ENCODE measurements around the gene CFAP57.
A peak's percentile ranks its signal among the peaks of the same experiment; 100 is the strongest.

CFAP57 gene

DNA sequence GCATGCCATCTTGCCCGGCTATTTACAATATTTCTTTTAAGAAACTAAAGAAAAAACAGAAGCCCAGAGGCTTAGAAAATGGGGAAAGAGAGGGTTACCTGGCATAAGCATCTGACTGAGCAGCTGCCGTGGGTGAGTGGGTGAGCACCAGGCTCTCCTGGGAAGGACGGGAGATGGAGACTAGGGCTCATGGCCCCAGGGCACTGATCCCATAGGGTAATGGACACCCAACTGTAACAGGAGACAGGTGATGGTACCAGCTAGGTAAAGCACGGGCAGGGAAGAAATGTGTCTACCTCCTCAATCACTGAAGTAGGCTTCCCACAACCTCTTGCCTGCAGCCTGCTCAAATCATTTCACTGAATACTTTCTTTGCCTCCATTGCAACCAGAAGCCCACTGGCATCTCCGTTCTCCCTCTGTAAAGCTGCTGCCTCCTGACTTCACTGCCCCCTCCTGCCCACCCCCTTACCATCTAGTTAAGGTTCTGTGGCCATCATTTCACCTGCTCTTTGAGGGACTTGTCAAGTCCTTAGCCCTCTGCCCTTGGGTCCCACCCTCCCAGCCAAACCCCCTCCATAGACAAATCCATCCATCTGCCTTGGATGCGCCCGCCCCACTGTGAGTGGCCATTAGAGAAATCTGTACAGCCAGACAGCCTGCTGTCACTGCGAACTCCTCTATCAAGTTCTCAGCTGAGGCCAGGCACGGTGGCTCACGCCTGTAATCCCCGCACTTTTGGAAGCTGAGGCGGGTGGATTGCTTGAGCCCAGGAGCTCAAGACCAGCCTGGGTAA is 103.9 kb downstream of the CFAP57 start:
- DNase-seq: no peak

DNA sequence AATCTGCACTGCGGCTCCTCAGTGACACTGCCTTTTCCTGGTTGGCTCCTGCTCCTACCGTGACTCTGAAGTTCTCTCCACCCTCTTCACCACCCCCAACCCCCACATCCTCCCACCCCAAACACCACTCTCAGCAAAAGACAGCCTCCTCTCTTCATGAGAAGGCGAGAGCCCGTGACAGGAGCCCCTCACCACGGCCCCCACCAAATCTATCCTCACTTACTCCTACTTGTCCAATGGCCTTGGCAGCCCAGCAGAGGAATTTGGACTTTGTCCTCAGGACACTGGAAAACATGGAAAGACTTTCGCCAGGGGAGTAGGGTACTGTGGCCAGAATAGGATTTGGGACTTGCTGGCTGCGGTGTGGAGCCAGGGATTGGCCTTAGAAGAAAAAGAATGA is 104.5 kb downstream of the CFAP57 start:
- DNase-seq: no peak

DNA sequence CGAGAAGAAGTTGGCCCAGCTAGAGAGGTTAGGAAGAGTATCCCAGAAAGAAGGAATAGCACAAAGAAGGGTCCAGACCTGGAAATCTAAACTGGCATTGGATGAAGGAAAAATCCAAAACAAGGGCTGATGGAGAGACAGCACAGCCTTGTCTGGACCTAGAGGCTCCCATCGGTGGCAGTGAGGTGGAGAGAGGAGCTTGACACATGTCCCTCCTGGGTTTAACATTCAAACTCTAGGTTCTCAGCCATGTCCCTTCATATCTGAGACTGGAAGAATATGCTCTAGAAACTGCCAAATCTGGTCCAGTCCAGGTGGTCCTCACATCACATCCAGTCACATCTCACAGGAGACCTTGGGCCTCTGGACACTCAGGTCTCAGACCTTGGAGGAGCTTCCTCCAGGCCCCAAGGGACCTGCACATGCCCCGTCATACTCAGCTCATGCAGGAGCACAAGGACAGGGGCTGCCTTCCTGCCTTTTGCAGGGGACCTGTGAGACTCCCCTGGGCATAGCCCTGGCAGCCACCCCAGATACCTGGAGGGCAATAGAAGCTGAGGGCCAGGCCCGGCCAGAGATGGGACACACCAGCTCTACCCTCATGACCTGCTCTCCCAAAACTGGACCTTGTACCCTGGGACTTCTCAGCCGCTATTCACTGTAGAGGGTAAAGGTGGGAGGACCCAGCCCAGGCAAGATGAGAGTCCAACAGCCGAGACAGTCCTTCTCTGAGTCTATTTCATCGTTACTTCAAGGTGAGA is 105.2 kb downstream of the CFAP57 start:
- DNase-seq: no peak

DNA sequence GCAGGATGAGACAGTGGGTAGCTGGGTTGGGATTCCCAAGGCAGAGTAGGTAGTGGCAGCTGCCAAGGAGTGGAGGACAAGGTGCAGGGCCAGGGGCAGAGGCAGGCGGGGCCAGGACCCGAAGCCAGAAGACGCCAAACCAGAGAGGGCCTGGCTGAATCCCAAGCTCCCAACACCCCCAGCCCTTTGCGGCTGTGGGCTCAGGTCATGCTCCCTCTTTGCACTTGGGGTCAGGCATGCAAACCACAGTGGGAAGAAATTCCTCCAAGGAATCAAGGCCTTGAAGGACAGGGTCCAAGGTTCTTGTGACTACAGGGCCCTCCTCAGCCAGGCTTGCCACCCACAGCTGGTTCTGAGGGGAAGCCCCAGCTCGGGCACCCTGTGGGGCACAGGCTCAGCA is 107.0 kb downstream of the CFAP57 start:
- DNase-seq: no peak

DNA sequence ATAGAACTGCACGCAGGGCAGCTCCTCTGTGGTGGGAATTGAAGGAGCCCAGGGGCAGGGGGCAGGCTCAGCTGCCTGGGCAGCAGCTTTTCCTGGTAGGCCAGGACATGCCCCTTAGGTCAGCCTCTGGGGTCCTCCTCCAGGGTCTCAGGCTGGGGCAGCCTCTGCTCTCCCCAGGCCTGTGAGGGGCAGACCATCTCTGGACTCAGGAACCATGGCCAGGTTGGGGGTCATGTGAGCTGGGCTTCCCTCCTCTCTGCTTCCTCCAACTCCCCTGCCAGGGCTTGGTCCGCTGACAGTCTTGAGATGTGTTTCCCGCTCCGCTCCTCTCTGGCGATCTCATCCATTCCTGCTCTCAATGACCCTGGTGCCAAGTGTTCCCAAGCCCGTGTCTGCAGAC is 107.5 kb downstream of the CFAP57 start:
- DNase-seq: no peak

DNA sequence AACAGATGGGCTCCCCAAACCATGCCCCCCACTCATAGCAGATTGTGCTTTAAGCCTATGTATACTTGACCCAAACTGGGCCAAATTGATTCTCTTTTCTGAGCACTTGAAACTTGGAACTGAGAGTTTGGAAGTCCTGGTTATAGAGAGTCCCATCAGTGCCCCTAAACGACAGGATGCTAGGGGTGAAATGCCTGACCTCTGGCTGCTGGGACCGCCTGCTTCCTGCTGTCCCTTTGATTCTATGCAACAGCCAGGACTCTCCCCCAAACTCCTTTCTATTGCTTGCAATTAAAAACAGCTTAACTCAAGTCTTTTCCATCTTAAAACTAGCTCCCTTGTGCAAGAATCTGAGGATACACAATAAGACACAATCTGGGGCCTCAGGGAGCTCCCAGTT is 108.6 kb downstream of the CFAP57 start:
- no peak for DNase-seq

DNA sequence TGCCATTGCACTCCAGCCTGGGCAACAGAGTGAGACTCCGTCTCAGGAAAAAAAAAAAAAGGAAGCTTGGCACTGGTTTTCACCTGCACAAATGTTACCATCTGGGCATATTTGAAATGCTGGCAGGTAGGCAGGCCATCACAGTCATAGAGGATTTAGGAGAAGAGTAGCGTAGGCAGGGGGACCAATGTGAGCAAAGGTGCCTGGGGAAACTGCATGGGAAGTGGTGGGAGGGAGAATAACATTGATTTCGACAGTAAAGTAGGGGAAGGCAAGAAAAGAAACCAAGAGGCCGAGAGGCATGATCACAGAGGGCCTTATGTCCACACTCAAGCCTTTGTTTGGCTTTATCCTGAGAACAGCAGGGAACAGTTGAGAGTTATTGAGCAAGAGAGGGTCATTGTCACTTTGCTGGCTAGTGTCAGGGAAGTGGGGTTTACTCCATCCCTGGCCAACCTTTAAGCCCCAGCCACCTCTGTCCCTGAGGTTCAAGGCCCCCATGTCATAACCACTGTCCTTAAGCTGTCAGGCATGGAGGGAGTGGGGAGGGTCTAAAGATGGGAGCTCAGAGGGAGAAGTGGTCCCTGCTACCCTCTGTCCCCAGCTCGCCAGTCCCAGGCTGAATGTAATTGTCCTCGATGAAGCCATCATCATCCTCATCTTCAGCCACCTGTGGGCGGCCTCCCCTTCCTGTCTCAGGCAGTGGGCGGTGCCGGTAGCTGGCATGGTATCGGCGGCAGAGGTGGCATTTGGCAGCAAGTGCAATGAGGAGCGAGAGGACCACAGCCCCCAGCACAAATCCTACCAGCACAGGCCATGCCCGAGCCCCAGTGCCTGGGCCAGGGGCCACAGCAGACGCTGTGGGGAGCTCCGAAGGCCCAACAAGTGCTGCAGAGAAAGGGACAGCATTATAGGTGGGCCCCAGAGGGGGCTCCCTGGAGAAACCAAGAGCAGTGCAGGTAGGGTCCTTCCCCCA is 110.4 kb downstream of the CFAP57 start:
- DNase-seq: peak in 1 of 51 donors; percentile 12

DNA sequence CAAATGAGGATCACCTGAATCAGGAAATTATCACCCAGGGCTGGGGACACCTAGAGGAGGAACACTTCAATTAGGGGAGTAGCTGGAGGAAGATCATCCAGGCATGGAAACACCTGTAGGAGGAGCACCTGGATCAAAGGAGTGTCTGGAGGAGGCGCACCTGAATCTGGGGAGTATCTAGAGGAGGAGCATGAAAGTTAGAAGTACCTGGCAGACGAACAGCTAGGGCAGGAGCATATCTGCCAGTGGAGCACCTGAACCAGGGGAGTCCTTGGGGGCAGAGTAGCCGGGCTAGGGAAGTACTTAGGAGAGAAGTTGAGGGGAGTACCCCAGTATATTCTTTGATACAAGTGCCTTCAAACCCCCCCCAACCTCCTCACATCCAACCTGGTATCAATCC is 111.9 kb downstream of the CFAP57 start:
- no peak for DNase-seq

DNA sequence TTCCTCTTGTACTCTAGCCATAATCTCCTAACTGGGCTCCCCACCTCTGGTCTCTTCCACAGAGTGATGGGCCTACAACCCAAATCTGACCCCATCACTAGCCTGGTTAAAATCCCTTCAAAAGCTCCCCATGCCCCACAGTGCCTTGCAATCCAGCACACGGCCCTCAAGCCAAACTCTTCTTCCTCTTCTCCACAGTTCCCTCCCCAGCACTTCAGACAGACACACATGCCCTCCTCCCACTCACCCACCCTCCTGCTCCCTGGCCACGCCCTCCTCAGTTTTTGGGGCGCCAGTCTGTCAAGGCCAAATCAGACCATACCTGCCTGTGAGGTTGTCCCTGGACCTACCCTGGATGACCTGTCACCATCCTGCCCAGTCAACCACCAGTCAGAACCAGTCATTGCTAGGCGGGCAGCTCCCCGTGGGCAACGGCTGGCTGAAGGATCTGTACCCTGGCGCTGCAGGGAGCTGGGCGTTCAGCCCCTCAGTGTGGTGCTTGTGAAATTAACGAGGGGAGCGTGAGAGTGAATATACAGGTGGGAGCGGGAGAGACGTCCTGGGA is 112.5 kb downstream of the CFAP57 start:
- DNase-seq: no peak

DNA sequence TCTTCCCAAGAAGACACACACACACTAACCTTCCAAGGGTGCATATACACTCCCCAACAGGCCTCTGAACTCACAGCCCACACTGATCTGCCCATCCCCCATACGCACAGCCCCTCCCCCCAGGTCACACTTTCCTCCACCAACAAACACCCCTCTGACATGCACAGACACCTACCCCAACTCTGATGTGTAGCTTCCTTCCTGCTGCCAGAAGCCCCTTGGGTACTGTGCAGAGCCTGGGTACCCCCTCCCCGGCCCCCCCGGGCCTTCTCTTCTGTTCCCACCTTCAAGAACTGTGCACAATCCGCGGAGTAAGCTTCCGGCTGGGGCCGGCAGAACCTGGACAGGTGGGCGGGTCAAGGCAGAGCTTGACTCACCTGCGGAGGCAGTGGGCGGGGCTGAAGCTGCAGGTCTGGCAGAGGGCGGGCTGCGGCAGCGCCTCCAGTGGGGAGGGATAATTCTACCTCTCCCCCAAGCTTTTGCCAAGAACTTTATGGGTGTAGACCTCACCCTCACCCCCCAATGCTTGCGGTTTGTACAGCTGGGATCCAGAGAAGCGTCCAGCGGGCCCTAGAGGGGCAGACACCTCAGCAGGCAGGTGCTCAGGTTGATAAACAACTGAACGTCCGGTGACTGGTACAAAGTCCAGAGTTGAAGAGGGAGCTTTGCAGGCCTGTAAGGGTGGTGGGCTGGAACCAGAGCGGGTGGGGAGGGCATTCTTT is 113.3 kb downstream of the CFAP57 start, which contains the start of gene C1orf210:
TSS of gene C1orf210 (minus strand) at position 313 of the 722 bp plus-strand sequence. CDS start 2,311 bp downstream, outside the sequence.
- no peak for DNase-seq

DNA sequence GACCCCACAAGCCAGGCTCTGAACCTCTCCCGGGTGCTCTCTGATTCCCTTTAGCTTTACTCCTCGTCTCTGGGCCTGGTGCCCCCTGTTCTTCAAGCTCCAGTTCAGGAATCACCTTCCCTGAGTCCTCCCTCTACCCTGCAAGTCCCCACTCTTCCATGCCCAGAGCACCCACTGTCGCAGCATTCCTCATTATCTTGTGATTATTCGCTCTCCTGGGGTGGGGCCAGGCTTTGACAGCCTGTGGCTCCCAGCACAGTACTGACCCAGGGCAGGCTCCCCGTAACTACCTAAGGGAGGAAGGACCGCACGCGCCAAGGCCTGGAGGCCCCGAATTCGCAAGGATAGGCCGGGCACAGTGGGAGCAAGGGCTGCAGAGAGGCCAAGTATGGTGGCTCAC is 114.0 kb downstream of the CFAP57 start:
- no peak for DNase-seq

DNA sequence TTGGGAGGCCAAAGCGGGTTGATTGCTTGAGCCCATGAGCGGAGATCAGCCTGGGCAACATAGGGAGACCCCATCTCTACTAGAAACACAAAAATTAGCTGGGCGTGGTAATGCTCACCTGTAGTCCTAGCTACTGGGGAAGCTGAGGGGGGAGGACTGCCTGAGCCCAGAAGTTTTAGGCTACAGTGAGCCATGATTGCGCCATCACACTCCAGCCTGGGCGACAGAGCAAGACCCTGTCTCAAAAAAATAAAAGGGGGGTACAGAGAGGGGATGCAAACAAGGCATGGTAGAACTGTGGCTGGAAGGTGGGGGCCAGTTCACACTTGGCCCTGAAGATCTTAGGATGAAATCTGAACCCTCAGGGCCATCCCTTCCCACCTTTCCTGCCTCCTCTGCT is 114.4 kb downstream of the CFAP57 start:
- no peak for DNase-seq

DNA sequence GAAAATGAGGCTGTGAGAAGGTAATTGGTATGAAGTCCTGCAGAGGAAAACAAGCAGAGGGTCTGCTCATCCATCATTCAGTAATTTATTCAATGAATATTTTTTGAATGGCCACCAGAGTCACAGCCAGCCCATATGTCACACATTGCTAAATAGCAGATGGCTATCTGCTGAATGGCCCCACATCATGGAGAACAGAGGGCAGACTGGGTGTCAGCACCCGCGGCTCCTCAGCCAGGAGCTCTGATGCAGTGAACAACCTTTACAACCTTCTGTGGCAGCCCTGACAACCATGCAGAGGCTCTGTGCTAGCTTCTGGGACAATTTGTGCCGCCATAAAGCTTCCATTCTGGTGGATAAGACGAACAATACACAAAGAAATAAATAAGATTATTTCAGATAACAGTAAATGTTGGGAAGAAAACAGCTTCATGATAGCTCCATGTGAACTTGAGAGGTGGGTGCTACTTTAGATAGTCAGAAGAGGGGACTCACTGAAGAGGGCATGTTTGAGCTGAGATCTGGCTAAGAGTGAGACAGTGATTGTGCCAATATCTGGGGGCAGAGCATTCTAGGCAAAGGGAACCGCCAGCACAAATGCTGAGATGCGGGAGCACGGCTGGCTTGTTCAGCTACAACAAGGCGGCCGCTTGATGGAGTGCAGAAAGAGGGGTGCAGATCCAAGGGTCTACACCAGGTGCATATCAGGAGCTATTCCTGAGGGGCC is 116.1 kb downstream of the CFAP57 start:
- peak in 2 of 51 donors; percentile 17 to 26 for DNase-seq

DNA sequence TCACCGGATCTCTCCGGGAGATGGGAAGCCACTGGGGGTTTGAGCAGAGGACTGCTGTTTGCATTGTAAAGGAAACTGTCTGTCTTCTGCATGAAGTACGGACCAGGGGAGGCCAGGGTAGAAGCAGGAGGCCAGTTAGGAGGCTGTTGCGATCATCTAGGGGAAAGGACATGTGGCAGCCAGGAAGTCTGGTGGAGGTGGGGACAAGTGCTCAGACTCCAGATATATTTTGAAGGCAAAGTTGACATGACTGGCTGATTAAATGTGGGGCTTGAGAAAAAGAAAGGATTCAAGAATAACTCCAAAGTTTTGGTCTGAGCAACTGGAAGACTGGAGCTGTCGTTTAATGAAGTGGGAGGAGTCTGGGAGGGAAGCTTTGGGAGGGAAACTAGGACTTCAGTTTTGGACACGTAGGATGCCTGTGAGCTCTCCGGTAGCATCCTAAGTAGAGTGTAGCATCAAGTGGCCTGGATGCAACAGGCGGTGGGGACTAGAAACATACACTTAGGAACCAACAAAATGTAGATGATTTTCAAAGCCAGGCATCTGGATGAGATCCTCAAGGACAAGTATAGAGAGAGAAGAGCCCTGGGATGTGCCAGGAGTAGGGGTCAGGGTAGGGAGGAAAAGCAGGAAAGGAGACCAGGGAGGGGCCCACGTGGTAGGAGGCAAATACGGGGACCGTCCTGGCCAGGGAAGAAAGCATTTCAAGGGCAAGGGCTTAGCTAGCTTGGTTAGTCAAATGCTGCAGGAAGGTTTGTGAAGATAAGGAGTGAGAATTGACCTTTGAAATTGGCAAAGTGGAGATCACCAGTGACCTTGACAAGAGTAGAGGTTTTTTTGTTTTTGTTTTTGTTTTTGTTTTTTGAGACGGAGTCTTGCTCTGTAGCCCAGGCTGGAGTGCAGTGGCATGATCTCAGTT is 116.9 kb downstream of the CFAP57 start:
- no peak for DNase-seq

DNA sequence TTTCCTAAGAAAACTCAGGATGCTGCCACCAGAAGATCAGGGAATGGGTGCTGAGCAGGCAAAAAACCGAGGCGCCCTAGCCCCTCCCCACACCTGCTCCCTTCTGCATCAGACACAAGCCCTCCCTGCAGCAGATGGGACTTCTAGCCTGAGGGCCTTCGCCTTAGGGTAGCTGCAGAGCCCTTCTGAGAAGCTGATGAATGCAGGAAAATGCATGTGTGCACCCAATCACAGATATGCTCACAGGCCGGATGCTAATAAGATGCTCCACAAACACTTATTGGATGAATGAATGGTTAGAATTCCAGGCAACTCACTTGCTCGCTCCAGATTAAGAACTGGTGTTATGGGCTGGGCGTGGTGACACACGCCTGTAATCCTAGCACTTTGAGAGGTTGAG is 120.1 kb downstream of the CFAP57 start:
- peak in 1 of 51 donors; percentile 9 for DNase-seq

DNA sequence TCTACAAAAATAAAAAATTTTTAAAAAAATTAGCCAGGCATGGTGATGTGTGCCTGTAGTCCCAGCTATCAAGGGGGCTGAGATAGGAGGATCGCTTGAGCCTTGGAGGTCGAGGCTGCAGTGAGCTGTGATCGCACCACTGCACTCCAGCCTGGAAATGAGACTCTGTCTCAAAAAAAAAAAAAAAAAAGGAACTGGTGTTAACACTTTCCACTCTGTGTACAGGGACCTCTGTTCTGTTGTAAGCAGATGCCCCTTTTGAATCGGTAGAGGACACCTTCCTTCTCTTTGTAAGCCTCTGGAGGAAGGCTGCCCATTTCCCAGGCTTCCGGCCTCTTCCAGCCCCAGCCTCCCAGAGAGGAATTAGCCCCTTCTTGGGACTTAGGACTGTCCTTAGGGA is 120.5 kb downstream of the CFAP57 start:
- no peak for DNase-seq

DNA sequence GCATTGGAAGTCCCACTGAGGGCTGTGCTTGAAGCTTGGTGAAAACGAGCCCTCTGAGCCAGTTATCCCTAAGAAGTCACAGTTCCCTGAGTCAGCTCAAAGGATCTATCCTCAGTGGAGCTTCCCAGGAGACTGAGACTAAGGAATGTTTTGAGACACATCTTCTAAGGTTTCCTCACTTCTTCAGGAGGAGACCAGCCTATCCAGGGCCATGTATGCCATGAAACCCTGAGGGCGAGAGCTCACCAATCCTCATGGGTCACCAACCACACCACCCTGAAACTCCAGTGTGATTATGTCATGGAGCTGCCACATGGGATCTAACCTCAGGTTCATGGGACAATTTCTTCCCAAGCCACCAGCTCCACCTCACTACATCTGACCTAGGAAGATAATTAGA is 121.0 kb downstream of the CFAP57 start:
- DNase-seq: no peak

DNA sequence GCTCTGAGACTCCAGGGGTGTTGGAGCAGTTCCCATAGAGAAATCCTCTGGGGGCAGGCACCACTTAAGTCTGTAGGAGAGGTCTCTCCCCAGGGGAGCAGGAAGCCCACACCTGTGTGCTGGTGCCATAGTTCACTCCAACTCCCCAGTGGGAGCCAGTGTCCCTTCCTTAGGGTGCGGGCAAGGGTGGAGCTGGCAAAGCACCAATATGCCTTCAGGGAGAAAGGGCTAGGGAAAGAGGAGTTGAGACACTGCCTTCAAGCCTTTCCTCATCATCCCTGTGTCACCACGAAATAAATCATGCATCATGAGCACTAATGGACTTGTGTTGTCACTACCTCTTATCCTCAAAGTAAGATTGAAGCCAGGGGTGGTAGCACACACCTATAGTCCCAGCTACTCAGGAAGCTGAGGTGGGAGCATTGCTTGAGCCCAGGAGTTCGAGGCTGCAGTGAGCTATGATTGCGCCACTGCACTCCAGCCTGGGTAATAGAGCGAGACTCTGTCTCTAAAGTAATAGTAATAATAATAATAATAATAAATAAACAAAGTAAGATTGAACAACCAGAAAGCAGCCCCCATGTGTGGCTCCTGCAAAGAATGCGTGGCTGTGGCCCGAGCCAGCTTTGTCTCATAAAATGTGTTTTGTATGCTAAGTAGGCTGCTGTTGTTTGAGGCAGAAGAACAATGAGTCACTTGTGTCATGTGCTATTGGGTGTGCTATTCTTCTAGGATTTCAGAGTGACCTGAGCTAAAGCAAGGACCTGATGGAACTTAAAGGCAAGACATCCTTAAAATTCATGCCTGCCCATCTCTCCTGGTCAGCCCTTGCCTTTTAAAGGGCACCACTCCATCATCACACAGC is 122.0 kb downstream of the CFAP57 start:
- peak in 33 of 51 donors; percentile 15 to 83 (median 46) for DNase-seq

Data from hypothalamus (tissue), 51 donors.